Measurements from ENCODE around the gene SELENOO. TPM values are rescaled to one million over a fixed set of nuclear protein-coding genes. Genes with fewer than 3 reads are reported as not detected.

The SELENOO gene
- total RNA-seq, 2 experiments from 2014 or later, result 26.0 to 26.1 TPM

GRCh38 chr22:50246242-50247175 lies 45.7 kb downstream of the SELENOO start:
- Histone ChIP-seq H3K27me3 (ENCODE audit: control insufficient read depth in 1 of 2, insufficient read depth in 2 of 2, low read length in 2 of 2) (no peaks in the 10 kb centered on the region), H3K4me1 (ENCODE audit: insufficient read depth, low read length) (peaks cover 92% of the 10 kb centered on the region), H3K27ac (ENCODE audit: low read depth in 1 of 2, low read length in 2 of 2) (no peak overlapping the region), H3K9me3 (ENCODE audit: control insufficient read depth in 1 of 2, insufficient read depth in 1 of 2, low read length in 2 of 2) (no peaks in the 10 kb centered on the region), H3K36me3 (ENCODE audit: insufficient read depth, low read length) (peaks cover 29% of the 10 kb centered on the region), H3K4me3 (ENCODE audit: low read length) (no peak overlapping the region)
- DNase-seq (no peak), ATAC-seq (ENCODE audit: poor library complexity) (no peak)
- Mint-ChIP-seq H3K9me3 (no peaks in the 10 kb centered on the region), H3K27ac (peak overlapping the region; percentile 71), H3K36me3 (ENCODE audit: low read depth) (peaks cover 30% of the 10 kb centered on the region), H3K4me1 (ENCODE audit: low read depth) (peaks cover 49% of the 10 kb centered on the region), H3K27me3 (no peaks in the 10 kb centered on the region), H3K4me3 (peak overlapping the region; percentile 83)
- TF ChIP-seq, protein P1, sequence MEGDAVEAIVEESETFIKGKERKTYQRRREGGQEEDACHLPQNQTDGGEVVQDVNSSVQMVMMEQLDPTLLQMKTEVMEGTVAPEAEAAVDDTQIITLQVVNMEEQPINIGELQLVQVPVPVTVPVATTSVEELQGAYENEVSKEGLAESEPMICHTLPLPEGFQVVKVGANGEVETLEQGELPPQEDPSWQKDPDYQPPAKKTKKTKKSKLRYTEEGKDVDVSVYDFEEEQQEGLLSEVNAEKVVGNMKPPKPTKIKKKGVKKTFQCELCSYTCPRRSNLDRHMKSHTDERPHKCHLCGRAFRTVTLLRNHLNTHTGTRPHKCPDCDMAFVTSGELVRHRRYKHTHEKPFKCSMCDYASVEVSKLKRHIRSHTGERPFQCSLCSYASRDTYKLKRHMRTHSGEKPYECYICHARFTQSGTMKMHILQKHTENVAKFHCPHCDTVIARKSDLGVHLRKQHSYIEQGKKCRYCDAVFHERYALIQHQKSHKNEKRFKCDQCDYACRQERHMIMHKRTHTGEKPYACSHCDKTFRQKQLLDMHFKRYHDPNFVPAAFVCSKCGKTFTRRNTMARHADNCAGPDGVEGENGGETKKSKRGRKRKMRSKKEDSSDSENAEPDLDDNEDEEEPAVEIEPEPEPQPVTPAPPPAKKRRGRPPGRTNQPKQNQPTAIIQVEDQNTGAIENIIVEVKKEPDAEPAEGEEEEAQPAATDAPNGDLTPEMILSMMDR (IDR thresholded peaks at IDR 0.05), result no peak
- POLR2A ChIA-PET, result interaction anchor here (0.6 to 0.9 kb wide), 2 partner anchors 55 to 362 kb away, joined by 3 read pairs; no protein-coding TSS in a partner anchor
- CTCF ChIA-PET, result interaction anchor here (3.1 kb wide), 1 partner anchor 96 kb away, joined by 16 read pairs; no protein-coding TSS in a partner anchor
- intact Hi-C loops (cut with DNase I, micrococcal nuclease), result no loop called here

GRCh38 chr22:50247748-50248147 lies 46.9 kb downstream of the SELENOO start:
- TF ChIP-seq, protein P1 (IDR thresholded peaks at IDR 0.05), result no peak
- H3K9me3 Mint-ChIP-seq, result no peaks in the 10 kb centered on the region
- H3K4me1 Mint-ChIP-seq (ENCODE audit: low read depth), result peaks cover 43% of the 10 kb centered on the region
- no peak for ATAC-seq (ENCODE audit: poor library complexity)
- H3K27me3 ChIP-seq (ENCODE audit: control insufficient read depth in 1 of 2, insufficient read depth in 2 of 2, low read length in 2 of 2), result no peaks in the 10 kb centered on the region
- H3K36me3 Mint-ChIP-seq (ENCODE audit: low read depth), result peaks cover 29% of the 10 kb centered on the region
- no peaks in the 10 kb centered on the region for H3K9me3 ChIP-seq (ENCODE audit: control insufficient read depth in 1 of 2, insufficient read depth in 1 of 2, low read length in 2 of 2)
- H3K27ac Mint-ChIP-seq, result peak overlapping the region; percentile 71
- intact Hi-C loops (cut with DNase I, micrococcal nuclease), result no loop called here
- ChIA-PET CTCF (no interaction called here), POLR2A (no interaction called here)
- peak overlapping the region; percentile 83 for H3K4me3 Mint-ChIP-seq
- peaks cover 85% of the 10 kb centered on the region for H3K4me1 ChIP-seq (ENCODE audit: insufficient read depth, low read length)
- no peak overlapping the region for H3K27ac ChIP-seq (ENCODE audit: low read depth in 1 of 2, low read length in 2 of 2)
- peaks cover 29% of the 10 kb centered on the region for H3K36me3 ChIP-seq (ENCODE audit: insufficient read depth, low read length)
- no peak overlapping the region for H3K4me3 ChIP-seq (ENCODE audit: low read length)
- no peaks in the 10 kb centered on the region for H3K27me3 Mint-ChIP-seq
- DNase-seq, result peak in 11 of 14 experiments; percentile 35 to 87 (median 48)

GRCh38 chr22:50248196-50249081 lies 47.6 kb downstream of the SELENOO start:
- ChIA-PET CTCF (interaction anchor here (0.5 kb wide), 1 partner anchor 106 kb away, joined by 3 read pairs; no protein-coding TSS in a partner anchor), POLR2A (no interaction called here)
- H3K27me3 Mint-ChIP-seq, result no peaks in the 10 kb centered on the region
- no peaks in the 10 kb centered on the region for H3K9me3 Mint-ChIP-seq
- no peak overlapping the region for H3K27ac ChIP-seq (ENCODE audit: low read depth in 1 of 2, low read length in 2 of 2)
- intact Hi-C loops (cut with DNase I, micrococcal nuclease), result no loop called here
- H3K4me3 Mint-ChIP-seq, result peak overlapping the region; percentile 83
- DNase-seq, result no peak
- no peak for ATAC-seq (ENCODE audit: poor library complexity)
- peaks cover 29% of the 10 kb centered on the region for H3K36me3 ChIP-seq (ENCODE audit: insufficient read depth, low read length)
- peak overlapping the region; percentile 71 for H3K27ac Mint-ChIP-seq
- peaks cover 29% of the 10 kb centered on the region for H3K36me3 Mint-ChIP-seq (ENCODE audit: low read depth)
- peaks cover 79% of the 10 kb centered on the region for H3K4me1 ChIP-seq (ENCODE audit: insufficient read depth, low read length)
- H3K4me3 ChIP-seq (ENCODE audit: low read length), result no peak overlapping the region
- peaks cover 40% of the 10 kb centered on the region for H3K4me1 Mint-ChIP-seq (ENCODE audit: low read depth)
- H3K27me3 ChIP-seq (ENCODE audit: control insufficient read depth in 1 of 2, insufficient read depth in 2 of 2, low read length in 2 of 2), result no peaks in the 10 kb centered on the region
- no peaks in the 10 kb centered on the region for H3K9me3 ChIP-seq (ENCODE audit: control insufficient read depth in 1 of 2, insufficient read depth in 1 of 2, low read length in 2 of 2)
- TF ChIP-seq, protein P1 (IDR thresholded peaks at IDR 0.05), result no peak
